Measurements from ENCODE around the gene HSPA9. TPM values are rescaled to one million over a fixed set of nuclear protein-coding genes. Genes with fewer than 3 reads are reported as not detected.

HSPA9 gene
- total and polyA plus RNA-seq, 9 of the 15 experiments (the other 6 are each of a cell fraction or from before 2014, with no cell fraction given): 195 to 583 (median 514) TPM

DNA sequence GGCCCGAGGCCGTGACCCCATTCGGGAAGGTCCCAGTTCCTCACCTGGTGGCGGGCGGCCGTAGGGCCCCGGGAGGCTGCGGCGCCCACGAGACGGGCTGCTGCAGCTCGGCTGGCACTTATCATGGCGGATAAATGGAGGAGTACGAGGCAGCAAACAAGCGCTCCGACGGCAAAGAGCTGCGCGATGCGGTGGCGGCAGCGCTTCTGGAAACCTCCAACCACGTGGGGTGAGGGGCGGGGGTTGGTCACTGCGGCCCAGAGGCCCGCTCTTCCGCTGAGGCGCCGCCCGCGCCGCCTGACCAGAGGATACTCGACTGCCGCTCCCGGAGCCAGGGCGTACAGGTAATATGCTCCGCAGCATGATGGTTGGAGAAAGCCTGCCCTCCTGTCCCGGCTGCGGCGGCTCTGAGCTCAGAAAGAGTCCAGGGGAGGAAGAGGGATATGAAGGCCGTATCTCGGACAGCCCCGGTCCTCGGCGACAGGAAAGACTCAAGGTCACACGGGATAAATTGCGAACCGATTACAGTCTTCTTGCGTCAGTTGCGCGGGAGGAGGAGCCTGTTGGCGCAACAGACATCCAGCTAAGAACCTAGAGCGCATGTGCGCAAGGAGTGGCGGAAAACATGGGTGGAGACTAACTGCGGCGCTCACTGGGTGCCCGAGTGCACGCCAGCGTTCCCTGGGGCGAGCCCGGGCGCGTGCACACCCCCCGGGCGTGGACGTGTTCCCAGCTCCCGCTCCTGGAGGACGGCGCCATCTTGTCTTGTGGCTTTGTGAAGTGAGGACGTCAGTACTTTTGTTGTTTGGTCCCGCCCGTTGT, at the start of gene HSPA9 (continued):
- TF ChIP-seq HNRNPLL (IDR thresholded peaks at IDR 0.05; ENCODE audit: low read depth, low read length, poor library complexity, severe bottlenecking): peak; percentile 100
- no peak for TF ChIP-seq ZNF174 (CRISPR knock-in tag; IDR thresholded peaks at IDR 0.05)
- TF ChIP-seq NR3C1 (CRISPR knock-in tag; IDR thresholded peaks at IDR 0.05): 0 out of 2 replicates have a peak, but pooled peaks have one; percentile 76
- TF ChIP-seq ASH1L (IDR thresholded peaks at IDR 0.05; ENCODE audit: borderline replicate concordance, low read depth, partially characterized antibody): no peak
- no peak for TF ChIP-seq ZFP1 (CRISPR knock-in tag; IDR thresholded peaks at IDR 0.05)
- TF ChIP-seq, protein P1, sequence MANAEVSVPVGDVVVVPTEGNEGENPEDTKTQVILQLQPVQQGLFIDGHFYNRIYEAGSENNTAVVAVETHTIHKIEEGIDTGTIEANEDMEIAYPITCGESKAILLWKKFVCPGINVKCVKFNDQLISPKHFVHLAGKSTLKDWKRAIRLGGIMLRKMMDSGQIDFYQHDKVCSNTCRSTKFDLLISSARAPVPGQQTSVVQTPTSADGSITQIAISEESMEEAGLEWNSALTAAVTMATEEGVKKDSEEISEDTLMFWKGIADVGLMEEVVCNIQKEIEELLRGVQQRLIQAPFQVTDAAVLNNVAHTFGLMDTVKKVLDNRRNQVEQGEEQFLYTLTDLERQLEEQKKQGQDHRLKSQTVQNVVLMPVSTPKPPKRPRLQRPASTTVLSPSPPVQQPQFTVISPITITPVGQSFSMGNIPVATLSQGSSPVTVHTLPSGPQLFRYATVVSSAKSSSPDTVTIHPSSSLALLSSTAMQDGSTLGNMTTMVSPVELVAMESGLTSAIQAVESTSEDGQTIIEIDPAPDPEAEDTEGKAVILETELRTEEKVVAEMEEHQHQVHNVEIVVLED (CRISPR knock-in tag; IDR thresholded peaks at IDR 0.05): peak; percentile 90
- TF ChIP-seq, protein P2, sequence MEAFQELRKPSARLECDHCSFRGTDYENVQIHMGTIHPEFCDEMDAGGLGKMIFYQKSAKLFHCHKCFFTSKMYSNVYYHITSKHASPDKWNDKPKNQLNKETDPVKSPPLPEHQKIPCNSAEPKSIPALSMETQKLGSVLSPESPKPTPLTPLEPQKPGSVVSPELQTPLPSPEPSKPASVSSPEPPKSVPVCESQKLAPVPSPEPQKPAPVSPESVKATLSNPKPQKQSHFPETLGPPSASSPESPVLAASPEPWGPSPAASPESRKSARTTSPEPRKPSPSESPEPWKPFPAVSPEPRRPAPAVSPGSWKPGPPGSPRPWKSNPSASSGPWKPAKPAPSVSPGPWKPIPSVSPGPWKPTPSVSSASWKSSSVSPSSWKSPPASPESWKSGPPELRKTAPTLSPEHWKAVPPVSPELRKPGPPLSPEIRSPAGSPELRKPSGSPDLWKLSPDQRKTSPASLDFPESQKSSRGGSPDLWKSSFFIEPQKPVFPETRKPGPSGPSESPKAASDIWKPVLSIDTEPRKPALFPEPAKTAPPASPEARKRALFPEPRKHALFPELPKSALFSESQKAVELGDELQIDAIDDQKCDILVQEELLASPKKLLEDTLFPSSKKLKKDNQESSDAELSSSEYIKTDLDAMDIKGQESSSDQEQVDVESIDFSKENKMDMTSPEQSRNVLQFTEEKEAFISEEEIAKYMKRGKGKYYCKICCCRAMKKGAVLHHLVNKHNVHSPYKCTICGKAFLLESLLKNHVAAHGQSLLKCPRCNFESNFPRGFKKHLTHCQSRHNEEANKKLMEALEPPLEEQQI (IDR thresholded peaks at IDR 0.05): no peak
- TF ChIP-seq POLR3G (IDR thresholded peaks at IDR 0.05; ENCODE audit: extremely low read depth, insufficient read length, insufficient replicate concordance): no peak
- peak; percentile 98 for TF ChIP-seq TOE1 (IDR thresholded peaks at IDR 0.05; ENCODE audit: borderline replicate concordance)
- 0 out of 2 replicates have a peak, but pooled peaks have one; percentile 33 for TF ChIP-seq TOE1 (CRISPR knock-in tag; IDR thresholded peaks at IDR 0.05; ENCODE audit: borderline replicate concordance, low read depth)
- TF ChIP-seq TAF9B (IDR thresholded peaks at IDR 0.05; ENCODE audit: partially characterized antibody): peak; percentile 93
- no peak; the same call in 1 of the 2 replicates for TF ChIP-seq MECOM (CRISPR knock-in tag; IDR thresholded peaks at IDR 0.05)
- TF ChIP-seq TBL1XR1 (IDR thresholded peaks at IDR 0.05; ENCODE audit: low read length in 2 of 2): no peak; a peak in 1 of 4 replicates
- TF ChIP-seq CBX2 (IDR thresholded peaks at IDR 0.05; ENCODE audit: insufficient read depth, low read length, poor library complexity, severe bottlenecking): no peak
- TF ChIP-seq MXI1 (IDR thresholded peaks at IDR 0.05; ENCODE audit: low read depth, low read length): peak; percentile 91
- TF ChIP-seq PCBP1 (IDR thresholded peaks at IDR 0.05; ENCODE audit: low read depth, low read length, poor library complexity, severe bottlenecking): peak; percentile 96
- TF ChIP-seq FOXJ2 (tag; IDR thresholded peaks at IDR 0.05): peak; percentile 90
- TF ChIP-seq CHD1 (IDR thresholded peaks at IDR 0.05; ENCODE audit: low read length): no peak
- TF ChIP-seq BRF1 (IDR thresholded peaks at IDR 0.05; ENCODE audit: borderline replicate concordance, extremely low read depth, insufficient read length): no peak
- peak; percentile 15; the same call in 1 of the 2 replicates for TF ChIP-seq ZNF24 (IDR thresholded peaks at IDR 0.05)
- TF ChIP-seq, protein P3, sequence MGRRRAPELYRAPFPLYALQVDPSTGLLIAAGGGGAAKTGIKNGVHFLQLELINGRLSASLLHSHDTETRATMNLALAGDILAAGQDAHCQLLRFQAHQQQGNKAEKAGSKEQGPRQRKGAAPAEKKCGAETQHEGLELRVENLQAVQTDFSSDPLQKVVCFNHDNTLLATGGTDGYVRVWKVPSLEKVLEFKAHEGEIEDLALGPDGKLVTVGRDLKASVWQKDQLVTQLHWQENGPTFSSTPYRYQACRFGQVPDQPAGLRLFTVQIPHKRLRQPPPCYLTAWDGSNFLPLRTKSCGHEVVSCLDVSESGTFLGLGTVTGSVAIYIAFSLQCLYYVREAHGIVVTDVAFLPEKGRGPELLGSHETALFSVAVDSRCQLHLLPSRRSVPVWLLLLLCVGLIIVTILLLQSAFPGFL (CRISPR knock-in tag; IDR thresholded peaks at IDR 0.05): no peak
- TF ChIP-seq SUPT5H (IDR thresholded peaks at IDR 0.05): peak; percentile 93
- TF ChIP-seq ZNF668 (CRISPR knock-in tag; IDR thresholded peaks at IDR 0.05): no peak; the same call in 1 of the 2 replicates
- TF ChIP-seq NFE2L1 (tag; IDR thresholded peaks at IDR 0.05; ENCODE audit: borderline replicate concordance, low read depth): no peak

All from K562 (cell line).